H1 (cell line): ENCODE measurements around the gene PAX6.

Experiments used
- CTCF ChIP-seq, 3 experiments: IDR thresholded peaks; 1 replicate in 2 of 3; 2 replicates in 1 of 3; pipeline versions ENCODE4 v1.5.1 to v1.6.1; 2011; ENCODE audit warnings: low read length in 3 of 3, mild to moderate bottlenecking in 3 of 3, inconsistent platforms in 2 of 3, low read depth in 1 of 3, moderate library complexity in 1 of 3; ENCODE audit not compliant: insufficient read depth in 1 of 3; ENCODE audit errors: control extremely low read depth in 1 of 3
- SP4 ChIP-seq: IDR thresholded peaks from 2 replicates; pipeline ENCODE4 v1.6.1; 2012; ENCODE audit warnings: low read length, inconsistent platforms
- TAF1 ChIP-seq: IDR thresholded peaks from 2 replicates; pipeline ENCODE4 v1.6.1; 2011; ENCODE audit warnings: mild to moderate bottlenecking, low read depth, low read length

GRCh38 chr11:31817054-31817620 is 6.0 kb upstream of the PAX6 start:
- TF ChIP-seq CTCF (IDR thresholded peaks at IDR 0.05; ENCODE audit: control extremely low read depth in 1 of 3, insufficient read depth in 1 of 3, low read depth in 1 of 3, low read length in 3 of 3) = no peak
- TF ChIP-seq SP4 = no peak
- no peak for TF ChIP-seq TAF1
